ENCODE data around the gene PIP4K2B.

DNA sequence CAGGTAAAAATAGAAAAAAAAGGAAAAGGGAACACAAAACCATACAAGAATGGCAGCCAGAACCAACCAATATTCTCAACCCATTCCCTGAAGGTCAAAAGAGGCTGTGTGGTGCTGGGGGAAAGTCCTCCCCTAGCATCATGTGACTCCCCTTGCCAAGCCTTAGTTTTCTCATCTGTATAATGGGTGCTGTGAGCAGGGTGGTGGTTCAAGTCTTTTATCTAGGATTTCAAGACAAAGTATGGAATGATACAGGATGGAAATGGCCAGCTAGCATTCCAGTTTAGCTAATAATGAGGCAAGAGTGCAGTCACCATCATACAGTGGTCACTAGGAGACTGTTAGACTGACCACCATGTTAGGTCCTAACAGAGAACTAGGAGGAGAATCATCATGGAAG, 26.1 kb downstream of the PIP4K2B start:
- TF ChIP-seq YY1 (IDR thresholded peaks at IDR 0.05; ENCODE audit: low read depth, low read length) (no peak), RXRA (IDR thresholded peaks at IDR 0.05; ENCODE audit: insufficient read depth, low read depth, low read length) (no peak), GABPA (IDR thresholded peaks at IDR 0.05; ENCODE audit: borderline replicate concordance, insufficient read depth, low read length) (no peak), NRF1 (IDR thresholded peaks at IDR 0.05; ENCODE audit: low read depth, low read length) (no peak), POLR2AphosphoS5 (IDR thresholded peaks at IDR 0.05; ENCODE audit: low read depth, low read length) (no peak), POLR2A (IDR thresholded peaks at IDR 0.05; ENCODE audit: control extremely low read depth in 1 of 2, low read depth in 2 of 2, low read length in 2 of 2) (no peak), TCF12 (IDR thresholded peaks at IDR 0.05; ENCODE audit: low read depth, low read length) (no peak)
- TF ChIP-seq, protein P1, sequence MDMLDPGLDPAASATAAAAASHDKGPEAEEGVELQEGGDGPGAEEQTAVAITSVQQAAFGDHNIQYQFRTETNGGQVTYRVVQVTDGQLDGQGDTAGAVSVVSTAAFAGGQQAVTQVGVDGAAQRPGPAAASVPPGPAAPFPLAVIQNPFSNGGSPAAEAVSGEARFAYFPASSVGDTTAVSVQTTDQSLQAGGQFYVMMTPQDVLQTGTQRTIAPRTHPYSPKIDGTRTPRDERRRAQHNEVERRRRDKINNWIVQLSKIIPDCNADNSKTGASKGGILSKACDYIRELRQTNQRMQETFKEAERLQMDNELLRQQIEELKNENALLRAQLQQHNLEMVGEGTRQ (IDR thresholded peaks at IDR 0.05; ENCODE audit: low read length): no peak
- TF ChIP-seq, protein P2, sequence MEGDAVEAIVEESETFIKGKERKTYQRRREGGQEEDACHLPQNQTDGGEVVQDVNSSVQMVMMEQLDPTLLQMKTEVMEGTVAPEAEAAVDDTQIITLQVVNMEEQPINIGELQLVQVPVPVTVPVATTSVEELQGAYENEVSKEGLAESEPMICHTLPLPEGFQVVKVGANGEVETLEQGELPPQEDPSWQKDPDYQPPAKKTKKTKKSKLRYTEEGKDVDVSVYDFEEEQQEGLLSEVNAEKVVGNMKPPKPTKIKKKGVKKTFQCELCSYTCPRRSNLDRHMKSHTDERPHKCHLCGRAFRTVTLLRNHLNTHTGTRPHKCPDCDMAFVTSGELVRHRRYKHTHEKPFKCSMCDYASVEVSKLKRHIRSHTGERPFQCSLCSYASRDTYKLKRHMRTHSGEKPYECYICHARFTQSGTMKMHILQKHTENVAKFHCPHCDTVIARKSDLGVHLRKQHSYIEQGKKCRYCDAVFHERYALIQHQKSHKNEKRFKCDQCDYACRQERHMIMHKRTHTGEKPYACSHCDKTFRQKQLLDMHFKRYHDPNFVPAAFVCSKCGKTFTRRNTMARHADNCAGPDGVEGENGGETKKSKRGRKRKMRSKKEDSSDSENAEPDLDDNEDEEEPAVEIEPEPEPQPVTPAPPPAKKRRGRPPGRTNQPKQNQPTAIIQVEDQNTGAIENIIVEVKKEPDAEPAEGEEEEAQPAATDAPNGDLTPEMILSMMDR (IDR thresholded peaks at IDR 0.05; ENCODE audit: control extremely low read depth in 1 of 3, insufficient read depth in 1 of 3, low read depth in 1 of 3, low read length in 3 of 3): no peak

Measured in H1 (cell line).